ENCODE measurements around the gene MCM3AP. TPM values are rescaled to one million over a fixed set of nuclear protein-coding genes. Genes with fewer than 3 reads are reported as not detected.

The MCM3AP gene
- total RNA-seq, 1 experiment from 2014 or later, result 49.1 TPM

DNA sequence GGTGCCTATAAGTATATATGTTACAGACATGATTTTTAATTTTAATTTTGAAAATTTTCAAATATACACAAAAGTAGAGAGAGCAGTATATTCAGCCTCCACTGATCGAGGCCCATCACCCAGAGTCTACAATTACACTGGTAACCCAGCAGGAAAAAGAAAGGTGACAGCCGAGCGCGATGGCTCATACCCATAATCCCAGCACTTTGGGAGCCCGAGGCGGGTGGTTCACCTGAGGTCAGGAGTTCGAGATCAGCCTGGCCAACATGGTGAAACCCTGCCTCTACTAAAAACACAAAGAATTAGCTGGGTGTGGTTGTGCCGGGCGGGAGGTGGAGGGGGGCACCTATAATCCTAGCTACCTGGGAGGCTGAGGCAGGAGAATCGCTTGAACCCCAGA is 2.1 kb upstream of the MCM3AP start:
- in situ Hi-C loops (cut with HindIII; ENCODE audit: low pct_unique_long_range_greater_than_20kb, low sequenced_read_pairs), result no loop called here
- no peak for DNase-seq (ENCODE audit: low read depth, low spot score)

DNA sequence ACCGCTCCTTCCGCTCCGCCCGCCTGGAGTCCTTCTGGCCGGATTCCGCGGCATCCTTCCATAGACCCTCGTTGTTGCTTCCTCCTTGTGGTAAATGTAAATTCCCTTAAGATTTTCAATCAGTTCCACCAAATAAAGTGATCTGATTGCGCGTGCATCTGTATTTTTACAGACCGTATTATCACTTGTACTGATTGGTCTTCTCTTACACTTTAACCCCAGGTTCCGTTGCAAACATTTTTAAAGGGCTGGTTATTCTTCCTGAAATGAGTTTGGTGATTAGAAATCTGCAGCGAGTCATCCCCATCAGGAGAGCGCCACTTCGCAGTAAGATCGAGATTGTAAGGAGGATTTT is 1.2 kb upstream of the MCM3AP start:
- in situ Hi-C loops (cut with HindIII; ENCODE audit: low pct_unique_long_range_greater_than_20kb, low sequenced_read_pairs), result no loop called here
- no peak for DNase-seq (ENCODE audit: low read depth, low spot score)

- peak; percentile 88 for DNase-seq (ENCODE audit: low read depth, low spot score)
- in situ Hi-C loops (cut with HindIII; ENCODE audit: low pct_unique_long_range_greater_than_20kb, low sequenced_read_pairs), result no loop called here
Measured at GRCh38 chr21:46285761-46286647, 593 bp upstream of the MCM3AP start, which contains the start of gene YBEY. YBEY (plus strand) TSS chr21:46286342; CDS start chr21:46286914, 572 bp downstream.

GRCh38 chr21:46284733-46285132 is 678 bp downstream of the MCM3AP start:
- in situ Hi-C loops (cut with HindIII; ENCODE audit: low pct_unique_long_range_greater_than_20kb, low sequenced_read_pairs), result no loop called here
- no peak for DNase-seq (ENCODE audit: low read depth, low spot score)

DNA sequence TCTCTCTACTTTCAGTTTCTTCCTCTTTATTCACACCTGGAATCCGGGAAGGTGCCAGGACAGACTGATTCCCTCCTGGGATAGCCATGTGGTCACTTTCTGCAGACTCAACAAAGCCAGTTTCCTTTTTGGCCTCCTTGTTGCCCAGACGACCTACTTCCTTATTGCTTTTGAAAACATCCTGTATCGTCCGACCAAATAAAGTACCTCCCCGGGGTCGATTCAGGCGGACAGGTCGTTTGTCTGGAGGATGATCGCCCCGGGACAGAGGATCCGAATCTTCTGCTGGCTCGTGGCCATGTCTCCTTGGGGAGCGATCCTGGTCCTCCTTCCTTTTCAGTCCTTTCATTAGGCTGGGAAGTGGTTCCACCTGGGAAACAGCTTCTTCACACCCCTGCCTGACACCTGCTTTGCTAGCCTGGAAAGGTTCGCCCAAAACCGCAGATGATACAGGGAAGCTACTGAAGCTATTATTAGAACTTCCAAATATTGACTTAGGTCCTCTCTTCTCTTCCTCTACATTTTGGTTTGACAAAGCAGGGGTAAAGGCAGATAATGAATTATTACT is 1.2 kb downstream of the MCM3AP start:
- in situ Hi-C loops (cut with HindIII; ENCODE audit: low pct_unique_long_range_greater_than_20kb, low sequenced_read_pairs), result no loop called here
- no peak for DNase-seq (ENCODE audit: low read depth, low spot score)

GRCh38 chr21:46274797-46275390 is 10.5 kb downstream of the MCM3AP start:
- in situ Hi-C loops (cut with HindIII; ENCODE audit: low pct_unique_long_range_greater_than_20kb, low sequenced_read_pairs), result no loop called here
- DNase-seq (ENCODE audit: low read depth, low spot score), result no peak

- in situ Hi-C loops (cut with HindIII; ENCODE audit: low pct_unique_long_range_greater_than_20kb, low sequenced_read_pairs), result no loop called here
- DNase-seq (ENCODE audit: low read depth, low spot score), result no peak
Measured at GRCh38 chr21:46273341-46273740, 12.1 kb downstream of the MCM3AP start.

DNA sequence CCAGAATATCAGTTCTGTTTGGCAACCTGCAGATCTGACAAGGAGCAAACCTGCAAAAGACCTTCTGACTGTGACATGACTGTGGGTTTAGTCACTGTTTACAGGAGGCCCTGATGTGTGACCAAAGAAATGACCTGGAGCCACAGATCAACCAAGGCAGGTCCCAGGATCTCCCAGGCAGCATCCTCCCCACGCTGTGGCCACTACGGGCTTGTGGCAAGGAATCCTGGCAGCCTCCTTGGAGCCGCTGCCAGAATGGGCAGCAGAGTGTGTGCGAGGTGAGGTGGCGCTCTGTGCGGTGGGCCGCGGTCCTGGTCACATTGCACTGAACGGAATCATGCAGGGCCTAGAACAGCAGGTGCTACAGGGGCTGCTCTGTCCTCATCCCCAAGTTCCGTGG is 15.9 kb downstream of the MCM3AP start:
- in situ Hi-C loops (cut with HindIII; ENCODE audit: low pct_unique_long_range_greater_than_20kb, low sequenced_read_pairs), result no loop called here
- DNase-seq (ENCODE audit: low read depth, low spot score), result no peak

GRCh38 chr21:46268371-46268770 is 17.0 kb downstream of the MCM3AP start:
- in situ Hi-C loops (cut with HindIII; ENCODE audit: low pct_unique_long_range_greater_than_20kb, low sequenced_read_pairs), result no loop called here
- no peak for DNase-seq (ENCODE audit: low read depth, low spot score)

DNA sequence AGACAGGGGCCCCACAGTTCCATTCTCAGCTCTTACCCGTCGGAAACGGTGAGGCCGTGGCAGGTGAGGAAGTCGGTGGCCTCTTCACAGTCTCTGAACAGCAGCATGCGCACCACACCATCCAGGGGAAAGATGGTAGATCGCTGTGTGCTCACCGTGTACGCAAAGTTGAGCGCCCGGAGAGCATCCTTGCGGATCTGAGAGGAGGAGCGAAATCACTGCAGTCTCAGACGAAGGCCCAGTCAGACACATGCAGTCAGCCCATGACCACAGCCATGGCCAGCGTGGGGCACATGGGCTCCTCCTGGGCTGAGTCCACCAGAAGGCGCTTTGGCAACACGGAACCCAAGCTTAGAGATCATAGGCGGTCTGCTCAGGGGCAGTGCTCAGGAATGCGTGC is 18.5 kb downstream of the MCM3AP start:
- in situ Hi-C loops (cut with HindIII; ENCODE audit: low pct_unique_long_range_greater_than_20kb, low sequenced_read_pairs), result no loop called here
- DNase-seq (ENCODE audit: low read depth, low spot score), result no peak

- DNase-seq (ENCODE audit: low read depth, low spot score), result no peak
- in situ Hi-C loops (cut with HindIII; ENCODE audit: low pct_unique_long_range_greater_than_20kb, low sequenced_read_pairs), result no loop called here
Measured at GRCh38 chr21:46265736-46266525, 19.5 kb downstream of the MCM3AP start.

DNA sequence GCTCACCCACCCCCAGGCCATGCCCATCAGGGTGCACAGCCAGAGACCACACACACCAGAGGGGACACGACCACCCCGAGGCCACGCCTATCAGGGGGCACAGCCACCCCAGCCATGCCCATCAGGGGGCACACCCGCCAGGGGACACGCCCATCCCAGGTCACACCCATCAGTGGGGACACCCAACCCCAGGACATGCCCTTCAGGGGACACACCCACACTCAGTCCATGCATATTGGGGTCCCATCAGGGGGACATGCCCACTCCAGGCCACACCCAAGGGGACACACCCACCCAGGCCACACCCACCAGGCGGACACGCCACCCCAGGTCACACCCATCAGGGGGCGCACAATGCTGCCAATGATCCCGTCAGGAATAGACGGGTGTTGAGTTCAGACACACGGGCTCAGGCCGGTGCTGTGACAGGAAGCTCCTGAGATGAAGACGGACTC is 20.7 kb downstream of the MCM3AP start:
- in situ Hi-C loops (cut with HindIII; ENCODE audit: low pct_unique_long_range_greater_than_20kb, low sequenced_read_pairs), result no loop called here
- peak; percentile 7 for DNase-seq (ENCODE audit: low read depth, low spot score)

DNA sequence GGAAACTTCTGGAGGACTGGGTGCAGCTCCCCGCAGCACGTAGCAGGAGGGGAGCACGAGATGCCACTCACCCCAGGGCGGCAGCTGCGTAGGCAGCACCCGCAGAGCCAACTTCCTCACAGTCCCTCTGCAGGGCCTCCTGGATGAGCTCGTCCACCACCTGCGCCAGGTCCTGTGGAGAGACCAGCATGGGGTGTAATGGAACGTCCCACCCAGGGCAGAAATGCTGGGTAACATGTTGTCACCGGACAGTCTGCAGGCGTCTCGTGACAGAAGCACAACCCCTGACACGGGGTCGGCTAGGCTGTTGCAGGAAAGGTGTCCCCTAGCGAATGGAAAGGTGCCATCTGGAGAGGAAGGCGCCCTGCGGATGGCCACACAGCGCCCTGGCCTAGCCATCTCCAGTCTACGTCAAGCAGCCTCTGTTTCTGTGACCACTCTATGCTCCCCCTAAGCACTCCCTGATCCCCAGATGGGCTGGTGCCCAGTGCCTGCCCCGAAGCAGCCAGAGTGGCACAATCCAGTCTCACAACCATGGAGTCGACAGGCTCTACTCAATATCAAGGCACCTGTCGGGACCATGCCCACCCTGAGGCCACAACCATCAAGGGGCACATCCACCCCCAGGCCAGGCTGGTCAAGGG is 21.2 kb downstream of the MCM3AP start:
- in situ Hi-C loops (cut with HindIII; ENCODE audit: low pct_unique_long_range_greater_than_20kb, low sequenced_read_pairs), result no loop called here
- no peak for DNase-seq (ENCODE audit: low read depth, low spot score)

- DNase-seq (ENCODE audit: low read depth, low spot score), result no peak
- in situ Hi-C loops (cut with HindIII; ENCODE audit: low pct_unique_long_range_greater_than_20kb, low sequenced_read_pairs), result no loop called here
Measured at GRCh38 chr21:46256501-46256994, 28.9 kb downstream of the MCM3AP start.

GRCh38 chr21:46255758-46256337 is 29.6 kb downstream of the MCM3AP start:
- no peak for DNase-seq (ENCODE audit: low read depth, low spot score)
- in situ Hi-C loops (cut with HindIII; ENCODE audit: low pct_unique_long_range_greater_than_20kb, low sequenced_read_pairs), result no loop called here

GRCh38 chr21:46255166-46255565 is 30.2 kb downstream of the MCM3AP start:
- no peak for DNase-seq (ENCODE audit: low read depth, low spot score)
- in situ Hi-C loops (cut with HindIII; ENCODE audit: low pct_unique_long_range_greater_than_20kb, low sequenced_read_pairs), result no loop called here

Data from SK-MEL-5 (cell line).